Measurements from ENCODE around the gene HBA1.
"Not testable (repeated sequence)": the region's sequence is repeated elsewhere in the genome, so short reads cannot be mapped to it uniquely, and the experiment has no call there.

Gene HBA1

GRCh38 chr16:159136-159849, 17.2 kb upstream of the HBA1 start:
- no peak for DNase-seq (ENCODE audit: low read depth in 2 of 3, low spot score in 2 of 3)

DNA sequence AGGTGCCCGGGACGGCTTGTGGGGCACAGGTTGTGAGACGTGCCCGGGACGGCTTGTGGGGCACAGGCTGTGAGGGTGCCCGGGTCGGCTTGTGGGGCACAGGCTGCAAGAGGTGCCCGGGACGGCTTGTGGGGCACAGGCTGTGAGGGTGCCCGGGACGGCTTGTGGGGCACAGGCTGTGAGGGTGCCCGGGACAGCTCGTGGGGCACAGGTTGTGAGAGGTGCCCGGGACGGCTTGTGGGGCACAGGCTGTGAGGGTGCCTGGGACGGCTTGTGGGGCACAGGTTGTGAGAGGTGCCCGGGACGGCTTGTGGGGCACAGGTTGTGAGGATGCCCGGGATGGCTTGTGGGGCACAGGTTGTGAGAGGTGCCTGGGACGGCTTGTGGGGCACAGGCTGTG, 16.2 kb upstream of the HBA1 start:
- not testable (repeated sequence) for DNase-seq (ENCODE audit: low read depth in 2 of 3, low spot score in 2 of 3)

GRCh38 chr16:160691-161190, 15.7 kb upstream of the HBA1 start:
- DNase-seq (ENCODE audit: low read depth in 2 of 3, low spot score in 2 of 3) = no peak

DNA sequence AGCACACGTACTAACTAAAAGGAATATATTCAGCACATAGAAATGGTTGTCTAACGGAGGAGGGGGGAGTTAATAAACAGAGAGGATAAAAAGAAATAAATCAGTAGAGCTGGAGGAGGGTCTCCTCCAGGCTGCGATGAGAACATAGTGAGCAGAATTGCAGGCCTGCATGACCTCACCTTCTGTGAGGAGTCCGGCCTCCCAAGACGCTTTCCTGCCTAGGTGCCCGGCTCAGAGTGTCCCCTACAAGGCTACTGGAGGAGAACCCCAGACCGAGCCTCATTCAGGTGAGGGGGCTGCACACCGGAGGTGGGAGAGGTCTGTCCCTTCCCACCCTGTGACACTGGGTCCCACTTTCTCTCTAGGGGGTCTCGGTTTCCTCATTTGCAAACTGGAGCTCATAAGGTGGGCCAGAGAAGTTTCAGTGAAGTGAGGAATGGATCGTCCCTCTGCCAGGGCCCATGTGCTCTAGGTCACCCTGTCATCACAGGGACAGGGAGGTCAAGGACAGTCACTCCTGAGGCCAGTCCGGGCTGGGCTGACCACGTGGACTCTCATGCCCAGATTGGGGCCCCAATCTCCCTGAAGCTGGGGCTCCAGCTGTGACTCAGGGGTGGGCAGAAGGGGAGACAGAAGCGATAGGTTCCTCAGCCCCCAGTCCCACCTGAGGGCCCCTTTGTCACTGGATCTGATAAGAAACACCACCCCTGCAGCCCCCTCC, 14.0 kb upstream of the HBA1 start:
- no peak for DNase-seq (ENCODE audit: low read depth in 2 of 3, low spot score in 2 of 3)

GRCh38 chr16:163139-163538, 13.3 kb upstream of the HBA1 start:
- DNase-seq (ENCODE audit: low read depth in 2 of 3, low spot score in 2 of 3) = not testable (repeated sequence)

DNA sequence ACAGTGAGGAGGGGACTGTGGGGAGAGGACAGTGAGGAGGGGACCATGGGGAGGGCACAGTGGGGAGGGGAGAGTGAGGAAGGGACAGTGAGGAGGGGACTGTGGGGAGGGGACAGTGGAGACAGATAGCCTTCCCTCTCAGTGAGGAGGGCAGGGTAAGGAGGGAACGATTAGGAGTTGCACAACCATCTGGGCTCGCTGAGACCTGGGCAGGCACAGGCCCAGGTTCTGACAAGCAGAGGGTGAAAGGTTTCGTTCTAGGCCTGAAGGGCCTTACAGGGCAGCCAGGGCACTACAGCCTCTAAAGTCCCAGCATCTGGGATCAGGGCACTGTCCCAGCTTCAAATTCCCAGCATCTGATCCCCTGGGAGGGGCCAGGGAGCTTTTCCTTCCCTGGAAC, 12.8 kb upstream of the HBA1 start:
- not testable (repeated sequence) for DNase-seq (ENCODE audit: low read depth in 2 of 3, low spot score in 2 of 3)

DNA sequence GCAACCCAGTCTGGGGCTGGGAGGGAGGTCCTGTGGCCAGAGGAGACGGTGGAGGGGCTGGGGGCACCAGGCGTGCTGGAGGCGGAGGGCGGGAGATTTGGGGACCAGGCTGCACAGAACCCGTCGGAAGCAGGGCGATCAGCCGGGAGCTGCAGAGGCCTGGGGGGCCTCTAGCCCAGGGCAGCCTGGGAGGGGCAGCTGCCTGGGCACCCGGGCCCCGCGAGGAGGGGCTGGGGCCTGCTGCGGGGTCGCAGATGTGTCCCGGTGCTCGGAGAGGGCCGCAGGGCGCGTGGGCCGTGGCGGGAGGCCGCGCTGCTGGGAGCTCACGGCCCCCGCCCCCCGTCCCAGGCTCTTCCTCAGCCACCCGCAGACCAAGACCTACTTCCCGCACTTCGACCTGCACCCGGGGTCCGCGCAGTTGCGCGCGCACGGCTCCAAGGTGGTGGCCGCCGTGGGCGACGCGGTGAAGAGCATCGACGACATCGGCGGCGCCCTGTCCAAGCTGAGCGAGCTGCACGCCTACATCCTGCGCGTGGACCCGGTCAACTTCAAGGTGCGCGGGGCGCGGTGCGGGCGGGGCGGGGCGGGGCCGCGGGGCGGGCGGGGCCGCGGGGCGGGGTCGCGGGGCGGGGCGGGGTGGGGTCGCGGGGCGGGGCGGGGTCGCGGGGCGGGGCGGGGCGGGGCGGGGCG, 12.2 kb upstream of the HBA1 start:
- DNase-seq (ENCODE audit: low read depth in 2 of 3, low spot score in 2 of 3) = not testable (repeated sequence)

DNA sequence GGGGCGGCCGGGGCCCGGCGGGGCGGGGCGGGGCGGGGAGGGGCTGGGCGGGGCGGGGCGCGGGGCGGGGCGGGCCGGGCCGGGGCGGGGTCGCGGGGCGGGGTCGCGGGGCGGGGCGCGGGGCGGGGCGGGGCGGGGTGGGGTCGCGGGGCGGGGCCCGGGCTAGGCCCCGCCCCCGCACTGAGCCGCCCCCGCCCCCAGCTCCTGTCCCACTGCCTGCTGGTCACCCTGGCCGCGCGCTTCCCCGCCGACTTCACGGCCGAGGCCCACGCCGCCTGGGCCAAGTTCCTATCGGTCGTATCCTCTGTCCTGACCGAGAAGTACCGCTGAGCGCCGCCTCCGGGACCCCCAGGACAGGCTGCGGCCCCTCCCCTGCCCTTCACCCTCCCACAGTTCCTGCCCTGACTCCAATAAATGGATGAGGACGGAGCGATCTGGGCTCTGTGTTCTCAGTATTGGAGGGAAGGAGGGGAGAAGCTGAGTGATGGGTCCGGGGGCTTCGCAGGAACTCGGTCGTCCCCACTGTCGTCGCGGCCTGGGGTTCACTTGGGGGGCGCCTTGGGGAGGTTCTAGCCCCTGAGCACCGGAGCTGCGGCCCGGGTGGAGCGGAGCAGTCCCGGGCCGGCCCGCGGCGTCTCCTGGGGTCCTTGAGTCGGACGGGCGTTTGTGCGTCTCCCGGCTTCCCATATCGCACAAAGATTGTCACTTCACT, 11.5 kb upstream of the HBA1 start:
- no peak for DNase-seq (ENCODE audit: low read depth in 2 of 3, low spot score in 2 of 3)

DNA sequence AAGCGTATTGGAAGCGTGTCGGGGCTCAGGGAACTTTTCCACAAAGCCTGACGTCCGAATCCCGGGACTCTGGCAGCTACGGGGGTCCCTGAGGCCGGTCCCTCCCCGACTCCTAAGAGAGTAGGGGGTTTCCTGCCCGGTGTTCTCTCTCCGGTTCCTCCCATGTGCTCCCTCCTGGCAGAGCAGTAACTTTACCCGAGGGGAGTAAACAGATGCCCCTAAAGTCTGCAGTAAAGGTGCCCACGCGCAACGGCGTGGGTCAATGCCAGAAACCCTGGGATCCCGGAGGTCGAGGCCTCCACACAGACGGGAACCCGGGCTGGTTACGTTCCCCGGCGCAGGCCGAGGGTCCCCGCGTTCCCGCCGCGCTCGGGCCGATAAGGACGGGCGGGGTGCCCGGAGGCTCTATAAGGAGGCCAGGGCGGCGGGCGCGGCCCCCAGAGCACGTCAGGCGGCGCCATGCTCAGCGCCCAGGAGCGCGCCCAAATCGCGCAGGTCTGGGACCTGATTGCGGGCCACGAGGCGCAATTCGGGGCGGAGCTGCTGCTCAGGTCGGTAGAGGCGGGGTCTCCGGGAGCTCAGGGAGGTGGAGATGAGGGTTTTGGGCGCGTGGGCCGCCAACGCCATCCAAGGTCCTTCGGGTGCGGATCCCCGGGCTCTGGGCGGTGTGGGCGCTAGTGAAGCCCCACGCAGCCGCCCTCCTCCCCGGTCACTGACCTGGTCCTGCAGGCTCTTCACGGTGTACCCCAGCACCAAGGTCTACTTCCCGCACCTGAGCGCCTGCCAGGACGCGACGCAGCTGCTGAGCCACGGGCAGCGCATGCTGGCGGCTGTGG, 10.7 kb upstream of the HBA1 start, which contains the start of gene HBM:
HBM (plus strand) TSS at position 440 of the 836 bp plus-strand sequence; CDS start at position 460, 20 bp downstream.
- no peak for DNase-seq (ENCODE audit: low read depth in 2 of 3, low spot score in 2 of 3)

GRCh38 chr16:166375-167121, 9.9 kb upstream of the HBA1 start:
- DNase-seq (ENCODE audit: low read depth in 2 of 3, low spot score in 2 of 3) = no peak

DNA sequence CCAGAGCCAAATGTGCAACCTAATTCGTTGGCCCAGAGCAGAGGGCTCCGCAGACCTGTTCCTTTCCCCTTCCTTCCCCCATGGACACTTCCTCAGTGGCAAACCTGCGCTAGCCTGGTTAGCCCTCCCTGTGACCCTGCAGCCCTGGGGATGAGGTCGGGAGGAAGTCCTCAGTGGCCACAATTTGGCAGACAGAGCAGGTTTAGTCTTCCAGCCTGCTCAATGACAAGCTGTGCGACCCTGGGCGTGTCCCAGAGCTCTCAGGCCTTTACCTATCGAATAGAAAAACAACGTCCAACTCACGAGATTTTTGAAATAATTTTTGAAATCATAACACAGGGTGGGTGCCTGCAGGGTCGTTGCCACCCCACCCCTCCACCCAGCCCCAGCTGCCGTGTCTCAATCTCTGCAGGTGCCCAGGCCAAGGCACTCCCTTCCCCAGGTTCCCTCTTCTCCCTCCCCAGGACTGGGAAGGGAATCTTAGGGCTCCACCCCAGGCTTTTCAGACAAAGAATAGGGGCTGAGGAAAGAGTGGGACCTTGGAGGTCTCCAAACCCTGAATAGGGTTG, 9.3 kb upstream of the HBA1 start:
- no peak for DNase-seq (ENCODE audit: low read depth in 2 of 3, low spot score in 2 of 3)

DNA sequence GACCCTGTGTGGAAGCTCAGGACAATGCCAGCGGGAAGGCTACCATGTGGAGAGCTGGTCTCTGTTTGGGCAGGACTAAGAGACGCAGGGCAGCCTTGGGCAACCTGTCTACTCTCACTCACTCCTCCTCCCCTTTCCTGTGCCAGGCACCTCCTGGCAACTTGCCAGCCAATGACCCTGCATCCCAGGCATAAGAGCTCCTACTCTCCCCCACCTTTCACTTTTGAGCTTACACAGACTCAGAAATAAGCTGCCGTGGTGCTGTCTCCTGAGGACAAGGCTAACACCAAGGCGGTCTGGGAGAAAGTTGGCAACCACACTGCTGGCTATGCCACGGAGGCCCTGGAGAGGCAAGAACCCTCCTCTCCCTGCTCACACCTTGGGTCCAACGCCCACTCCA, 8.1 kb upstream of the HBA1 start:
- DNase-seq (ENCODE audit: low read depth in 2 of 3, low spot score in 2 of 3) = no peak

DNA sequence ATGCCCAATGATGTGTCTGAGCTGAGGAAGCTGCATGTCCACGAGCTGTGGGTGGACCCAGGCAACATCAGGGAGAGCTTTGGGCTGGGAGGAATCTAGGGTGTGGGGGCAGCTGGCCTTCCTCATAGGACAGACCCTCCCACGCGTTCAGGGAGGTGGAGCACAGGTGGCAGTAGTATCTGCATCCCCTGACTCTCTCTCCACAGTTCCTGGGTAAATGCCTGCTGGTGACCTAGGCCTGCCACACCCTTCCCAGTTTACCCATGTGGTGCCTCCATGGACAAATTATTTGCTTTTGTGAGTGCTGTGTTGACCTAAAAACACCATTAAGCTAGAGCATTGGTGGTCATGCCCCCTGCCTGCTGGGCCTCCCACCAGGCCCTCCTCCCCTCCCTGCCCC, 7.5 kb upstream of the HBA1 start:
- no peak for DNase-seq (ENCODE audit: low read depth in 2 of 3, low spot score in 2 of 3)

DNA sequence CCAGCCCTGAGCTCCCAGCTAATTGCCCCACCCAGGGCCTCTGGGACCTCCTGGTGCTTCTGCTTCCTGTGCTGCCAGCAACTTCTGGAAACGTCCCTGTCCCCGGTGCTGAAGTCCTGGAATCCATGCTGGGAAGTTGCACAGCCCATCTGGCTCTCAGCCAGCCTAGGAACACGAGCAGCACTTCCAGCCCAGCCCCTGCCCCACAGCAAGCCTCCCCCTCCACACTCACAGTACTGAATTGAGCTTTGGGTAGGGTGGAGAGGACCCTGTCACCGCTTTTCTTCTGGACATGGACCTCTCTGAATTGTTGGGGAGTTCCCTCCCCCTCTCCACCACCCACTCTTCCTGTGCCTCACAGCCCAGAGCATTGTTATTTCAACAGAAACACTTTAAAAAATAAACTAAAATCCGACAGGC, 6.4 kb upstream of the HBA1 start:
- not testable (repeated sequence) for DNase-seq (ENCODE audit: low read depth in 2 of 3, low spot score in 2 of 3)

- no peak for DNase-seq (ENCODE audit: low read depth in 2 of 3, low spot score in 2 of 3)
These were observed 5.7 kb upstream of the HBA1 start for GRCh38 chr16:170788-171187.

- DNase-seq (ENCODE audit: low read depth in 2 of 3, low spot score in 2 of 3) = not testable (repeated sequence)
These were observed 4.0 kb upstream of the HBA1 start, which contains the start of gene HBA2 for GRCh38 chr16:172374-172941. Gene HBA2, plus strand, starts transcription at chr16:172876. Its CDS starts 37 bp downstream, at chr16:172913.

GRCh38 chr16:173211-173854, 3.1 kb upstream of the HBA1 start:
- DNase-seq (ENCODE audit: low read depth in 2 of 3, low spot score in 2 of 3) = not testable (repeated sequence)
